Measurements from ENCODE around the gene P2RY8.

The P2RY8 gene

DNA sequence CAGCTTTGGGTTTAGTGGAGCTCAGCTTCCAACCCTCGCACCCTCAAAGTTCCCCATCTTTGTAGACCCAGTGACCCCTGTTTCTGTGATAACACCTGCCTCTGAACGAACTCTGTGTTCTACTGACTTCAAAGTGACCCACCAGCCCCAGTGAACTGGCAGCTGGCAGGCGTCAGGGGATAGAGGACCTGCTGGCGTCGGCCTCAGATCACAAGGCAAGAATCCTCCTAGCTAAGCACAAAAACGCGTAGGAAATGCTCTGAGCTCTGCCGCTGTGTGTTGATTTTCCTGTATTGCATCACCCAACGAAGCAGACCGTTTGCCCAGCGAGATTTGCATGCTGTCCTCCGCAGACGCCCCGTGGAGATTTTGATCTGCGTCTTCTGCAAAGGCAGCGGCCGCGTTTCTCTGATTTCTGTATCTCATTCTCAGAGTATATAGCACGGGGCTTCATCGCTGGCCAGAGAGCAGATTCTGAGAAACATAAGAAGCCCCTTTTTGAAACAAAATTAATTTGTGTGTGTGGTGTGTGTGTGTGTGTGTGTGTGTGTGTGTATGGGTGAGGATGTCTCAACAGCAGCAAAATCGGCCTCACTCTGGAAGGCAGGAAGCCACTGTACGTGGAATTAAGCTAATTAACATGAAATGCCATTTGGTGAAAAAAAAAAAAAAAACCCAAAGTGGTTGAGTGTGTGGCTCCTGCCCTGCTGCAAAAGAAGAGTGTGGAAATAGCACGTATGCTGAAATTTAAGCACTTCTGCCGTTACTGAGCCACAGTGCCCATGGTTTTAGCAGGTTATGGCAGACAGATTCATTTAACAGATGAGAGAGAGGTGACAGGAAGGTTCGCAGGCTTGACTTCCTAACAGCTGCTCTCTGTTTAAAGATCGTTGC, 55.1 kb downstream of the P2RY8 start:
- H3K4me3 ChIP-seq (ENCODE audit: low read depth, low read length) = peak overlapping the region; percentile 31
- TF ChIP-seq CTCF (IDR thresholded peaks at IDR 0.05; ENCODE audit: low read depth, low read length) = no peak

GRCh38 chrX:1480082-1480785, 56.8 kb downstream of the P2RY8 start:
- no peak overlapping the region for H3K4me3 ChIP-seq (ENCODE audit: low read depth, low read length)
- TF ChIP-seq CTCF (IDR thresholded peaks at IDR 0.05; ENCODE audit: low read depth, low read length) = no peak

GRCh38 chrX:1477801-1478458, 59.1 kb downstream of the P2RY8 start:
- no peak for TF ChIP-seq CTCF (IDR thresholded peaks at IDR 0.05; ENCODE audit: low read depth, low read length)
- no peak overlapping the region for H3K4me3 ChIP-seq (ENCODE audit: low read depth, low read length)

- H3K4me3 ChIP-seq (ENCODE audit: low read depth, low read length) = no peak overlapping the region
- no peak for TF ChIP-seq CTCF (IDR thresholded peaks at IDR 0.05; ENCODE audit: low read depth, low read length)
Measured at GRCh38 chrX:1477229-1477628, 59.8 kb downstream of the P2RY8 start.

DNA sequence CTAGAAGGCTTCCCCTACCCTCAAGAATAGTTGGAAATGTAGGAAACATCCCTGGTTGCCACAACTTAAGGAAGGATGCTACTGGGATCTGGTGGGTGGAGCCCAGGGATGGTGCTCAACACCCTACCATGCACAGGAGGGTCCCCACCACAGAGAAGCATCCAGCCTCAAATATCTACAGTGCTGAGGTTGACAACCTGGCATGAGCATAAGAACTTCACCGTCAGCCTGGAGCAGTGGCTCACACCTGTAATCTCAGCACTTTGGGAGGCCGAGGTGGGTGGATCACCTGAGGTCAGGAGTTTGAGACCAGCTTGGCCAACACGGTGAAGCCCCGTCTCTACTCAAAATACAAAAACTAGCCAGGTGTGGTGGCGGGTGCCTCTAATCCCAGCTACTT, 60.3 kb downstream of the P2RY8 start:
- H3K4me3 ChIP-seq (ENCODE audit: low read depth, low read length) = no peak overlapping the region
- no peak for TF ChIP-seq CTCF (IDR thresholded peaks at IDR 0.05; ENCODE audit: low read depth, low read length)

- no peak for TF ChIP-seq CTCF (IDR thresholded peaks at IDR 0.05; ENCODE audit: low read depth, low read length)
Measured at GRCh38 chrX:1475881-1476280, 61.1 kb downstream of the P2RY8 start.

More at GRCh38 chrX:1475881-1476280, 61.1 kb downstream of the P2RY8 start:
- H3K4me3 ChIP-seq (ENCODE audit: low read depth, low read length) = no peak overlapping the region
